Measurements from ENCODE around the gene TMEM225B.
"Not testable (repeated sequence)": the region's sequence is repeated elsewhere in the genome, so short reads cannot be mapped to it uniquely, and the experiment has no call there.

The TMEM225B gene

GRCh38 chr7:99653754-99654153 is 55.7 kb downstream of the TMEM225B start:
- DNase-seq (ENCODE audit: low read depth in 2 of 2), result no peak

DNA sequence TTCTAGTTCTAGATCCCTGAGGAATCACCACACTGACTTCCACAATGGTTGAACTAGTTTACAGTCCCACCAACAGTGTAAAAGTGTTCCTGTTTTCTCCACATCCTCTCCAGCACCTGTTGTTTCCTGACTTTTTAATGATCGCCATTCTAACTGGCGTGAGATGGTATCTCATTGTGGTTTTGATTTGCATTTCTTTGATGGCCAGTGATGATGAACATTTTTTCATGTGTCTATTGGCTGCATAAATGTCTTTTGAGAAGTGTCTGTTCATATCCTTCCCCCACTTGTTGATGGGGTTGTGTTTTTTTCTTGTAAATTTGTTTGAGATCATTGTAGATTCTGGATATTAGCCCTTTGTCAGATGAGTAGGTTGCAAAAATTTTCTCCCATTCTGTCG is 56.6 kb downstream of the TMEM225B start:
- DNase-seq (ENCODE audit: low read depth in 2 of 2), result not testable (repeated sequence)

DNA sequence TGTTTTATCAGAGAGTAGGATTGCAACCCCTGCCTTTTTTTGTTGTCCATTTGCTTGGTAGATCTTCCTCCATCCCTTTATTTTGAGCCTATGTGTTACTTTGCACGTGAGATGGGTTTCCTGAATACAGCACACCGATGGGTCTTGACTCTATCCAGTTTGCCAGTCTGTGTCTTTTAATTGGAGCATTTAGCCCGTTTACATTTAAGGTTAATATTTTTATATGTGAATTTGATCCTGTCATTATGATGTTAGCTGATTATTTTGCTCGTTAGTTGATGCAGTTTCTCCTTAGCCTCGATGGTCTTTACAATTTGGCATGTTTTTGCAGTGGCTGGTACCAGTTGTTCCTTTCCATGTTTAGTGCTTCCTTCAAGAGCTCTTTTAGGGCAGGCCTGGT is 59.8 kb downstream of the TMEM225B start:
- DNase-seq (ENCODE audit: low read depth in 2 of 2), result not testable (repeated sequence)

Measured in fibroblast of skin of left quadriceps (primary cell).